Lung (tissue), 12 donors: ENCODE results near the gene TICAM1. TPM values are rescaled to one million over a fixed set of nuclear protein-coding genes. Genes with fewer than 3 reads are reported as not detected.
A peak's percentile ranks its signal among the peaks of the same experiment; 100 is the strongest.

Experiments
- ATAC-seq: fragments of 200-7000 bp; cut with Tn5 transposase; one replicate; pipeline ENCODE4 v1.9.1; 2020; ENCODE audit warnings: moderate number of reproducible peaks; ENCODE audit not compliant: insufficient read depth, low FRiP score
- DNase-seq, 3 donors: peaks; one replicate each; pipeline ENCODE4 v3.0.0-alpha.2; 2013 to 2017
- H3K27ac ChIP-seq, 2 donors: one replicate each; pipeline ENCODE4 v1.5.1; 2013; ENCODE audit warnings: mild to moderate bottlenecking in 2 of 2, moderate library complexity in 2 of 2, control low read depth in 1 of 2, inconsistent platforms in 1 of 2, low read depth in 1 of 2, low read length in 1 of 2
- H3K27me3 ChIP-seq, 3 donors: one replicate each; pipeline ENCODE4 v1.5.1; 2013; ENCODE audit warnings: low read length in 2 of 3; ENCODE audit not compliant: control insufficient read depth in 3 of 3, insufficient read depth in 3 of 3
- H3K36me3 ChIP-seq, 4 donors: one replicate each; pipeline ENCODE4 v1.5.1; 2013; ENCODE audit warnings: low read length in 4 of 4, mild to moderate bottlenecking in 1 of 4, moderate library complexity in 1 of 4; ENCODE audit not compliant: control insufficient read depth in 4 of 4, insufficient read depth in 4 of 4
- H3K4me1 ChIP-seq, 5 donors: one replicate each; pipeline ENCODE4 v1.5.1; 2013; ENCODE audit warnings: low read length in 5 of 5, mild to moderate bottlenecking in 2 of 5, moderate library complexity in 1 of 5; ENCODE audit not compliant: control insufficient read depth in 5 of 5, insufficient read depth in 5 of 5
- H3K4me3 ChIP-seq: one replicate; pipeline ENCODE4 v1.5.1; 2013; ENCODE audit warnings: mild to moderate bottlenecking, control low read depth, moderate library complexity
- H3K9ac ChIP-seq, 2 donors: one replicate each; pipeline ENCODE4 v1.5.1; 2013; ENCODE audit warnings: low read length in 2 of 2, control low read depth in 1 of 2; ENCODE audit not compliant: insufficient read depth in 1 of 2
- H3K9me3 ChIP-seq, 4 donors: one replicate each; pipeline ENCODE4 v1.5.1; 2013; ENCODE audit warnings: low read length in 3 of 4, mild to moderate bottlenecking in 1 of 4, moderate library complexity in 1 of 4; ENCODE audit not compliant: control insufficient read depth in 4 of 4, insufficient read depth in 3 of 4
- CTCF ChIP-seq: IDR thresholded peaks from 2 replicates; pipeline ENCODE4 v1.5.1; 2012; ENCODE audit warnings: mild to moderate bottlenecking; ENCODE audit errors: control extremely low read depth, extremely low read depth
- WGBS, 2 donors: extraction: QIAGEN DNeasy Blood & Tissue Kit; methylation state at CpG; one replicate each; pipeline ENCODE4 v1.1.7; 2013; 5-methylcytosine and 5-hydroxymethylcytosine counted together
- polyA plus RNA-seq, 2 donors: library from polyadenylated mRNA; stranded (reverse); fragments of 200-250 nt; gene quantifications; one replicate each; pipeline ENCODE4 v1.2.1, GENCODE V29; 2013
- total RNA-seq, 2 donors: library from RNA; depleted of rRNA in 1 of 2; stranded (reverse); fragments of >200 nt in 1 of 2; gene quantifications; one replicate each; pipeline ENCODE4 v1.2.1, GENCODE V29; 2014 to 2021
- donor health status: control.
- donor health status: control.
- donor health status: Bipolar disorder and iron deficiency.
- donor health status: healthy.
- donor health status: DM: yes; HTN: yes; CAD: no.

The TICAM1 gene
- total and polyA plus RNA-seq, 4 donors: 4.5 to 19.7 (median 13.6) TPM

GRCh38 chr19:4870025-4870700 lies 38.7 kb upstream of the TICAM1 start:
- Histone ChIP-seq H3K9ac (no peak overlapping the region), H3K4me1 (peaks cover 0 to 7% (median 0%) of the 10 kb centered on the region in 5 donors), H3K27ac (no peak overlapping the region), H3K9me3 (no peaks in the 10 kb centered on the region), H3K27me3 (no peaks in the 10 kb centered on the region), H3K36me3 (no peaks in the 10 kb centered on the region), H3K4me3 (no peak overlapping the region)
- DNase-seq: no peak
- 66 to 69% methylated on average over 10 of the region's 10 CpGs for WGBS, 2 donors
- no peak for TF ChIP-seq CTCF
- ATAC-seq: peak; percentile 31

- Histone ChIP-seq H3K9ac (no peak overlapping the region), H3K27ac (no peak overlapping the region), H3K4me3 (no peak overlapping the region), H3K9me3 (no peaks in the 10 kb centered on the region), H3K36me3 (no peaks in the 10 kb centered on the region), H3K27me3 (no peaks in the 10 kb centered on the region), H3K4me1 (peaks cover 0 to 7% (median 0%) of the 10 kb centered on the region in 5 donors)
- 65 to 77% methylated on average over 10 of the region's 10 CpGs for WGBS, 2 donors
- DNase-seq (no peak), ATAC-seq (no peak)
- TF ChIP-seq CTCF: no peak
Measured at GRCh38 chr19:4868286-4868834, 36.8 kb upstream of the TICAM1 start.

- peak; percentile 98 for ATAC-seq
- peaks cover 0 to 7% (median 0%) of the 10 kb centered on the region in 5 donors for H3K4me1 ChIP-seq
- peak within 1 kb of the TSS; percentile 50 to 75 for H3K9ac ChIP-seq
- no peaks in the 10 kb centered on the region for H3K9me3 ChIP-seq
- 4 to 5% methylated on average over 45 to 46 of the region's 46 CpGs for WGBS, 2 donors
- no peaks in the 10 kb centered on the region for H3K27me3 ChIP-seq
- peaks cover 0 to under 1% (median under 1%) of the 10 kb centered on the region in 4 donors for H3K36me3 ChIP-seq
- H3K4me3 ChIP-seq: peak within 1 kb of the TSS; percentile 71
- peak within 1 kb of the TSS; percentile 55 to 87 for H3K27ac ChIP-seq
- no peak for TF ChIP-seq CTCF
- peak; percentile 96 to 98 (median 97) for DNase-seq
Measured at GRCh38 chr19:4867534-4868285, 36.2 kb upstream of the TICAM1 start, which contains the start of gene PLIN3. Gene PLIN3 (minus strand): TSS chr19:4867667. CDS start chr19:4861394, 6,273 bp downstream.
